RCC 7860 (cell line): ENCODE data around the gene AHRR.

ENCODE experiments used
- DNase-seq: peaks from one replicate; pipeline ENCODE4 v3.0.0-alpha.2; 2015; ENCODE audit warnings: low spot score
- FAIRE-seq: peaks from 2 replicates; lab custom pipeline; 2012; peaks lifted over from hg19 to GRCh38; lab: Jason Lieb, UNC

Gene AHRR

GRCh38 chr5:344668-345067 is 23.2 kb downstream of the AHRR start:
- DNase-seq (no peak), FAIRE-seq (no peak)

DNA sequence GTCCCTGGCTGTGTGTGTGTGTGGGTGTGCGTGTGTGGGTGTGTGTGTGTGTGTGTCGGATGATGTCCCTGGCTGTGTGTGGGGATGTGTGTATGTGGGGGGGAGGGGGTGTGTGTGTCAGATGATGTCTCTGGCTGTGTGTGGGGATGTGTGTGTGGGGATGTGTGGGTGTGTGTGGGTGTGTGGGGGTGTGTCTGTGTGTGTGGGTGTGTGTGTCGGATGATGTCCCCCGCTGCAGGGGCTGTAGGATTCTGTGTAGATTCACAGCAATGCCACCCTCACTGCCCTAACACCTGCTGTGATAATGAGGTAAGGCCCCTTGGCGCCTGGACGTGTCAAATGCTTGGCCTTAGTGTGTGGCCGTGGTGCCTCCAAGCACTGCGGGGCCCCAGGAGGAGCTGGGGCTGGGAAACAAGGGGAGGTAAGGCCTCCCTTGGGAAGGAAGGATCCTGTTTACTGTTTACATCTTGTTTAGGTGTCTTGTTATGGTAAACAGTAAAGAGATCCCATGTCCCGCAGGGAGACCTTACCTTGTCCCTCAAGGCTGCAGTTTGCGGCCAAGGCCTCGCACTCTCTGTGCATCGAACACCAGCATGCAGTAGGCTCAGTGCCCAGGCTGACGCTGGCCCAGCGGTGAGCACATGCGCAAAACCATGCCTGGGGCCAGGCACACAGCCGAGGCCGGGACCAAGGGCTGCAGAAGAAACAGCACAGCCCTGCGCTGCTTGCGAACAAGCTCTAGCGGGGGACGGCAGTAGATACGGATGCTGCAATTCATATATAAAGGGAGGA is 24.1 kb downstream of the AHRR start:
- DNase-seq (no peak), FAIRE-seq (no peak)

DNA sequence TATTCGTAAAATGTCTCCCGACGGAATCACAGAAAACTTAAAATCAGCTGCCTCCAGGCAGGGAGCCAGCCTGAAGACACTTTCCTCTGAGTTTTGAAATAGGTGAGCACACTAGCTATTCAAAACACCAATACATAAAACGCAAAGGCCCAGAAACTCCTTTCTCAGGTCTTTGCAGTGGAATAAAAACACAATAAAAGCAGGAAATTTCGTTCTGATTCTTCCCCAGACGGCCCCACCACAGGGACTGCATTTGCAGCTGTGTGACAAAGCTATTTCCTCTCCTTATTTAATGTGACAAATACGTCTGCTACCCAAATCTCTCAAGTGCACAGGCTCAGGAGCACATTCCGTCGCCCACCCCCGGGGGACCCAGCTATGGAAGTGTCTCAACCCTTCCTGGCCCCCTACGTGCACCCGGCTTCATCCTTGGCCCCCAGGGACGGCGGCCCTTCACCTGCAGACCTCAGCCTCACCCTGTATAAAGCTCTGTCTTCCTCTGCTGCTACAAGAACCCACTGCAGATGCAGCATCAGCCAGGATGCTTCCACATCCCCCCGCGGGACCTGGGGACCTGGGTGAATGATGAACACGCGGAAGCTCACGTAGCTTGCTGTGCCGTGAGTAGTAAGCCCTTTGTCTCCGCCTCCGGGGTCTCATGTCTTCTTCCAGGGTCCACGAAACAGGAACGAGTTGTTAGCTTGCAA is 24.9 kb downstream of the AHRR start:
- FAIRE-seq (no peak), DNase-seq (no peak)

- FAIRE-seq (no peak), DNase-seq (no peak)
Observed at GRCh38 chr5:347712-348284, 26.3 kb downstream of the AHRR start.

DNA sequence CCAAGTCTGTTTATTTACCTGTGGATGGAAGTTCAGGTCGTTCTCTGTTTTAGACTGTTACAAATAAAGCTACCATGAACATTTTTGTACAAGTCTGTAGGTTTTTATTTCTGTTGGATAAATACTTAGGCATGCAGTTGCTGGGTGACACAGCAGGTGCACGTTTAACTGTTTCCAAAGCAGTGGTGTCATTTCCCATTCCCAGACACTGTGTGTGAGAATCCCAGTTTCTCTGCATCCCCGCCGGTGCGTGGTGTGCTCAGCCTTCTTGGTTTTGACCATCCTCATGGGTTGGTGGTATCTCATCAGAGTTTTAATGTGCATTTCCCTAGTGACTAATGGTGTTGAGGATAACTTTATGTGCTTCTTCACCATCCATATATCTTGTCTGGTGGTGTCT is 27.2 kb downstream of the AHRR start:
- DNase-seq = no peak
- FAIRE-seq = no peak

DNA sequence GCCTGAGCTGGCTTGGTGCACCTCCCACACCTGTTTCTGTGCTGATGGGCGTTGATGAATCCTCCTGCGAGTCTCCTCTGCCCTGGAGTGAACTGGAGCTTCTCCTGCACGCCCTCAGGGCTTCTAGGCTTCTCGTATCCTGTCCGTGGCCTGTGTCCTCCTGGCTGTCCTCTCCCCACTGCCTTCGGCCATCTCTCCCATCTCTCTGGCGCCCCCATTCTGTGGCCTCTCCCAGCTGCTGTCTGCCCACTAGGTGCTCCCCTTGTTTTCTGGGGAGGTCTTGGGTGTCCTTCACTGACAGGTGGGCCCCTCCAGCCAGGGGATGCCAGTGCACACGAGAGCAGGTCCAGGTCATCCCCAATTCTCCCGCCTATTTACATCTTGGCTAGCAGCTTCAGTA is 28.8 kb downstream of the AHRR start:
- DNase-seq (no peak), FAIRE-seq (no peak)

GRCh38 chr5:351084-351920 is 29.8 kb downstream of the AHRR start:
- no peak for DNase-seq
- FAIRE-seq = no peak

DNA sequence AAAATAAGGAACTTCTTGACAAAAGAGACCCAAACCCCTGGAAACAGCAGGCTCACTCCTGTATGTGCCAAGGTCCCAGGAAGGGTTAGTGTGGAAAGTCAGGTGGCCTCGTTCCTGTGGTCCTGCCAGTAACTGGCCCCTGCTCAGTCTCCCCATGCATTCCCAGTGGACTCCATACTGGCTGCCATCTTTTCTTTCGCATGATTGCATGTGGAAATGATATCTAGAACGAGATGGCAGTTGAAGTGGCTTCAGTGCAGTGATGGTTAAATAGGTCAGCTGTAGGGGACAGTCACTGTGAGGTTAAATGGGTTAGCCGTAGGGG is 30.4 kb downstream of the AHRR start:
- no peak for DNase-seq
- no peak for FAIRE-seq

GRCh38 chr5:352639-353611 is 31.4 kb downstream of the AHRR start:
- DNase-seq = no peak
- no peak for FAIRE-seq

DNA sequence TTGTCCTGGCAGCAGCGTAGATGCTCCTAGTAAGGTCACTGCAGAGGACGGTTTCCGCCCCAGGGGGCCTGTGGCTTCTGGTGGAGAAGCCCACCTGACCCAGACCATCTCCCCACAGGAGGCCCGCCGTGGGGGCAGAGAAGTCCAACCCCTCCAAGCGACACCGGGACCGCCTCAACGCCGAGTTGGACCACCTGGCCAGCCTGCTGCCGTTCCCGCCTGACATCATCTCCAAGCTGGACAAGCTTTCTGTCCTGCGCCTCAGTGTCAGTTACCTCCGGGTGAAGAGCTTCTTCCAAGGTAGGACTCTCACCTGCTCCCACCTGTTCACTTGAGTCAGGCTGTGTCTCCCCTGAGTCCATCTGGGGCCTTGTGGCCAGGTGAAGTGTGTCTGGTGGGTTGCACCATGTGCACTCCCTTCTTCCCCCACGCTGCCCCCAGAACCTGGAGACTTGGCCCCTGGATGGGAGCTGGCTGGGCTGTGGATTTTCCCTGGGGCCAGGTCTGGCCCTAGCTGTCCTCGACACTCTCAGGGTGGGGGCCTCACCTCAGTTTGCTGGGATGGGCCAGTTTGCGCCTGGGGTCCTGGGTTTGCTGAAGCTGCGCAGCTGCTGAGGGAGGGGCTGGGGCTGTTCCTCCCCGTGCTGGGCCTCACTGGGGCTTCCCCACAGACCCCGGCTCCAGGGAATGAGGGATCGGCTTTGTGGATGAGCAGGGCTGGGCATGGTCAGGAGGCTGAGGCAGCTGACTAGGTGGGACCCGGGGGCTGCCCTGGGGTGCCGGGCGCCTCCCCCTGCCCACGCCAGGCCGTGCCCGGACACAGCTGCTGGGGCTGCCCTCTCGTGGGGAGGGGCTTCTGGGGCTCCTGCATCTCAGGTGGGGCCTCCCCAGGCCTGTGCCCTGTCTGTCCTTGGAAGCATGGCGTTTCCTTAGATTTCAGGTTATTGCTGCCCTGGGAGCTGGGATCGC is 32.4 kb downstream of the AHRR start:
- no peak for DNase-seq
- no peak for FAIRE-seq

GRCh38 chr5:354581-355378 is 33.3 kb downstream of the AHRR start:
- FAIRE-seq (no peak), DNase-seq (no peak)

- DNase-seq (no peak), FAIRE-seq (no peak)
Observed at GRCh38 chr5:355379-355935, 33.9 kb downstream of the AHRR start.

DNA sequence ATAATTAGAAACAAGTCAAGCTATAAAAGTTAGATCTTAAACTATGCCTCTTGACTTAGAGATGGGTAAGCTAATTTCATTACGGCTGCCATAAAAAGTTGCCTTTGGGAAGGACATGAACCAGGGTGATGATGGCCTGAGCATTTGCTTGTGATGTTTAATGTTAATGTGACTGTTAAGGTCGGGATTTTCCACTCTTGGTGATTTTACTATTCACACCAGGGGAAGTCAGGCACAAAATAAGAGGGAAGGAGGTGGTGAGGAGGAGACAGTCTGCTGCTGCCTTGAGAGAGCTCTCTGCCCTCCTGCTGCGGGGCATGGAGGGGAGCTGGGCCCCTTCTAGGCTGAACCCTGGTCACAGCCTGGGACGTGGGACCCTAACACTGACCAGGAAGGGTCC is 34.4 kb downstream of the AHRR start:
- no peak for DNase-seq
- no peak for FAIRE-seq

DNA sequence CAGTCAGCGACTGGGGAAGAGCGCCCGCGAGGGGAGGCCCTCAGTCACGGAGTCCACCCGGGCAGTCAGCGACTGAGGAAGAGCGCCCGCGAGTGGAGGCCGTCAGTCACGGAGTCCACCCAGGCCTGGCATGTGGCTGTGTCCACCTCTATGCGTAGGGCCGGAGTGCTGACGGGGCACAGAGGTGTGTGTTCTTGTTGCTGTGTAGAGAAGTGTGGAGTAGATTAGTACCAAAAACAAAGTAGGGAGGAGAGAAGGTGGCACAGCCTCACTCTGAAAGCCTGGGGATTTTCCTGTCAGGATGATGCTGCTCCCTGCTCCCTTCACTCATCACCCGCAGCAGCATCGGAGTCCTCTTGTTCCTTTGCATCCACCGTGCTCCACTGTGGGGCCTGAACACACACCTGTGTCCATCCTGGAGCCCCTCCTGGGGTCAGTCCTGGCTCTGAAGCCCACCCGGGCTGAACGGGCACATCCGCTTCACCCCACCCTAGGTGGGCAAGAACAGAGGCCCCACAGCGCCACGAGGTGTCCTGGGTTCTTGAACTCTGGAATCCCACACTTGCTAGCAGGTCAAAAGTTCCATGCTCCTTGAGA is 37.9 kb downstream of the AHRR start:
- FAIRE-seq (no peak), DNase-seq (no peak)

GRCh38 chr5:360257-361027 is 38.9 kb downstream of the AHRR start:
- DNase-seq = no peak
- FAIRE-seq = no peak

- FAIRE-seq (no peak), DNase-seq (no peak)
Observed at GRCh38 chr5:362189-362588, 40.7 kb downstream of the AHRR start.
